Thoracic aorta (tissue), 2 donors: ENCODE data around the gene KLHL29. TPM values are rescaled to one million over a fixed set of nuclear protein-coding genes. Genes with fewer than 3 reads are reported as not detected.

Experiments used
- ATAC-seq: fragments of 150-250 bp; one replicate; pipeline ENCODE4 v1.8.0; 2017; ENCODE audit warnings: low read depth; ENCODE audit not compliant: insufficient number of reproducible peaks, low FRiP score
- DNase-seq: peaks from one replicate; pipeline ENCODE4 v3.0.0-alpha.2; 2020; ENCODE audit warnings: low spot score
- H3K27ac ChIP-seq, 2 donors: fragments of 200-600 bp; sonication (generic); 1 replicate in 1 of 2; 2 replicates in 1 of 2; pipeline ENCODE4 v1.5.1; 2016; ENCODE audit warnings: mild to moderate bottlenecking in 2 of 2, moderate library complexity in 2 of 2
- H3K27me3 ChIP-seq: fragments of 200-600 bp; sonication (generic); replicated peaks from 2 replicates; pipeline ENCODE4 v1.6.0; 2016; ENCODE audit warnings: mild to moderate bottlenecking; ENCODE audit not compliant: insufficient read depth
- H3K36me3 ChIP-seq: fragments of 200-600 bp; sonication (generic); one replicate; pipeline ENCODE4 v1.5.1; 2016
- H3K4me1 ChIP-seq, 2 donors: fragments of 200-600 bp; sonication (generic); 1 replicate in 1 of 2; 2 replicates in 1 of 2; pipeline versions ENCODE4 v1.5.1 to v1.6.0; 2016; ENCODE audit warnings: low read depth in 2 of 2, mild to moderate bottlenecking in 1 of 2; ENCODE audit not compliant: control insufficient read depth in 1 of 2
- H3K4me3 ChIP-seq: fragments of 200-600 bp; sonication (generic); 2 replicates; pipeline ENCODE4 v1.5.1; 2016; ENCODE audit warnings: mild to moderate bottlenecking
- H3K9me3 ChIP-seq: fragments of 200-600 bp; sonication (generic); 2 replicates; pipeline ENCODE4 v1.5.1; 2016
- total RNA-seq, 2 donors: library from RNA; depleted of rRNA; stranded (reverse); fragments of >200 nt; gene quantifications; one replicate each; pipeline versions ENCODE4 v1.1.0 to v1.2.3, GENCODE V29; 2016
- TF ChIP-seq, protein P1 (sequence below): fragments of 200-600 bp; sonication (generic); IDR thresholded peaks from one replicate; pipeline ENCODE4 v1.5.1; 2019; ENCODE audit warnings: antibody characterized with exemption

The KLHL29 gene
- total RNA-seq, 2 donors from 2014 or later, result 18.5 to 24.4 TPM

DNA sequence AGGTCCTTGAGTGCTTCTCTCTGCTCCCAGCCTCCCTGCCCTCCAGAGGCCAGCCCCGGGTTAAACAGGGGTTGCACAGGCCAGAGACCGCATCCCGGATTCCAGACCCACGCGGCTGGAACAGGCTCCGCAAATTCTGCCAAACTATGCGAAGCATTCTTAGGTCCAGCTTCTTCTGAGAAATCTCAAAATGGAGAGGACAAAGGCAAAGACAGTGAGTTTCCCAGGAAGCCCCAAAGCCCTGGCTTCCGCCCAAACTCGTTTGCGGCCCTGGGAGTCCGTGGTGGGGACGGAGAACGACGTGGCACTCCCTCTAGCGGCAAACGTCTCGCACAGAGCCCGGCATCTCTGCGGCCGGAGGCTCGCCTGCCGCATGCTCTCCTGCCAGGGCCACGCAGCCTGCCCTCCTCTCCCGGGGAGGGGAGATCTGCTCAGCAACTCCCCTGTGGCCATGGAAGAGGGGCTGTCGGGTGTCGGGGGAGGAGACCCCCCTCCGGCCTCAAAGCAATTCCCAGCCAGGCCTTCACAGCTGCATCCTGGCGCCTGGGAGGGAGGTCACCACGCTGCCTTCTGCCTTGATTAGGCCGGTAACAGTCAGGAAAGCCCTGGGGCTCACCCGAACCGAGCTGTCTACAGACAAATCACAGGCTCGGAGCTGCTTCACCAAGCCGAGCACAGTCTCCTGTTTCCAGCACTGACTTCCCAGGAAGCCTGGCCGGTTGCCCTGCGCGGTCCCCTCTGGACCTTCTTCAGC is 33.4 kb upstream of the KLHL29 start:
- Histone ChIP-seq H3K4me3 (peak overlapping the region; percentile 53), H3K4me1 (peaks cover 7 to 8% of the 10 kb centered on the region in 2 donors), H3K27ac (no peak overlapping the region), H3K27me3 (no peaks in the 10 kb centered on the region), H3K9me3 (no peaks in the 10 kb centered on the region), H3K36me3 (no peaks in the 10 kb centered on the region)
- no peak for ATAC-seq
- TF ChIP-seq, protein P1, sequence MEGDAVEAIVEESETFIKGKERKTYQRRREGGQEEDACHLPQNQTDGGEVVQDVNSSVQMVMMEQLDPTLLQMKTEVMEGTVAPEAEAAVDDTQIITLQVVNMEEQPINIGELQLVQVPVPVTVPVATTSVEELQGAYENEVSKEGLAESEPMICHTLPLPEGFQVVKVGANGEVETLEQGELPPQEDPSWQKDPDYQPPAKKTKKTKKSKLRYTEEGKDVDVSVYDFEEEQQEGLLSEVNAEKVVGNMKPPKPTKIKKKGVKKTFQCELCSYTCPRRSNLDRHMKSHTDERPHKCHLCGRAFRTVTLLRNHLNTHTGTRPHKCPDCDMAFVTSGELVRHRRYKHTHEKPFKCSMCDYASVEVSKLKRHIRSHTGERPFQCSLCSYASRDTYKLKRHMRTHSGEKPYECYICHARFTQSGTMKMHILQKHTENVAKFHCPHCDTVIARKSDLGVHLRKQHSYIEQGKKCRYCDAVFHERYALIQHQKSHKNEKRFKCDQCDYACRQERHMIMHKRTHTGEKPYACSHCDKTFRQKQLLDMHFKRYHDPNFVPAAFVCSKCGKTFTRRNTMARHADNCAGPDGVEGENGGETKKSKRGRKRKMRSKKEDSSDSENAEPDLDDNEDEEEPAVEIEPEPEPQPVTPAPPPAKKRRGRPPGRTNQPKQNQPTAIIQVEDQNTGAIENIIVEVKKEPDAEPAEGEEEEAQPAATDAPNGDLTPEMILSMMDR, result peak; percentile 90
- peak; percentile 18 for DNase-seq

DNA sequence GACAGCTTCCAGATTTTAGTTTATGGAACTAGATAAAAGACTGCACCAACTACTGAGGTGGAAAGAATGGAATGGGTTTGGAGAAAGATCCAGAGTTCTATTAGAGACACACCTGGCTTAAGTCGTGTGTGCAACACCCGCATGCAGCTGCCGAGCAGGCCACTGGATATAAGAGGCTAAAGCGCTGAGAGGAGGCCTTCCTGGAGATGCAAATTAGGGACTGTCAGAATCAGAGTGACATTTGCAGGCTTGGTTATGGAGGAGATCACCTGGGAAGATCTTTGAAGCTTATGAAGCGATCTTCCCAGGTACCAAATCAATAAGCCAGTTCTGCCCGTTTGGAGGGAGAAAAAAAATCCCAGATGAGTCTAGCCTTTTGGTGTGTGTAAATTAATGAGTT is 30.4 kb upstream of the KLHL29 start:
- Histone ChIP-seq H3K9me3 (no peaks in the 10 kb centered on the region), H3K4me3 (no peak overlapping the region), H3K27ac (no peak overlapping the region), H3K27me3 (no peaks in the 10 kb centered on the region), H3K36me3 (no peaks in the 10 kb centered on the region), H3K4me1 (peaks cover 7 to 8% of the 10 kb centered on the region in 2 donors)
- DNase-seq, result no peak
- TF ChIP-seq, protein P1, result no peak
- ATAC-seq, result no peak

DNA sequence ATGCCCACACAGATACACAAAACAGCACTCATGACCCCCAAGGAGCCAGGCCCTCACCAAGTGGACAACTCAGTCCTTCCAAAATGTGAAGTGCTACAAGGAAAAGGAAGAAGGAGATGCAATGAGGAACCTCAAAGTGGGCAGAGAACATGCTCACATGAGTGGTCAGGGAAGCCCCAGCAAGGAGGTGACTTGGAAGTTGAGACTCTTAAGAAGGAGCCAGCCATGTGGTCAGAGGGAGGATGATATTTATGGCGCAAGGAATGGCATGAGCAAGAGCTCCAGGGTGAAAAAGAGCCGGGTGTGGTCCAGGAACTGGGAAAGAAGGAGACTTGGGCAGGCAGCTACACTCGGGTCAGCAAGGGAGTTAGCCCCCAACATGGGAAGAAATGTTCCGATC is 30.0 kb upstream of the KLHL29 start:
- H3K36me3 ChIP-seq, result no peaks in the 10 kb centered on the region
- H3K4me3 ChIP-seq, result no peak overlapping the region
- no peak for DNase-seq
- H3K4me1 ChIP-seq, result peaks cover 7 to 8% of the 10 kb centered on the region in 2 donors
- TF ChIP-seq, protein P1, result no peak
- ATAC-seq, result no peak
- no peaks in the 10 kb centered on the region for H3K9me3 ChIP-seq
- no peak overlapping the region for H3K27ac ChIP-seq
- H3K27me3 ChIP-seq, result no peaks in the 10 kb centered on the region

DNA sequence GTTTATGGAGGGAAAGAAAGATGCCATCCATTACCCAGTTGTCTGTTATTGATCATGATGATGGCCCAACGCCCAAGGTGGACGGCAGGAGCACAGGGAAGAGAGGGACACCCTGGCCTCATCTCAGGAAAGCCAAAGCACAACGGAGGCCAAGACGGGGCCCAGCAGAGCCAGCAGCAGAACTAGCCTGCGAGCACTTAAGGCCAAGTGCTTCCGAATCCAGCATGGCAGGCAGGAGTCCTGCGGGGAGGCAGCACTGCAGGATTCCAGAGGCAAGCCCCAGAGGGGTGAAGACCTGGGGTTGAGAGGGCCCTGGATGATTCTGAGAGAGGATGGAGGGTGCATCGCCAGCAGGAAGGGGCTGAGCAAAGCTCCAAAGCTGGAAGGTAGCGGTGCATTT is 28.3 kb upstream of the KLHL29 start:
- TF ChIP-seq, protein P1, result no peak
- DNase-seq (no peak), ATAC-seq (no peak)
- H3K27me3 ChIP-seq, result no peaks in the 10 kb centered on the region
- H3K27ac ChIP-seq, result no peak overlapping the region
- no peak overlapping the region for H3K4me3 ChIP-seq
- H3K36me3 ChIP-seq, result no peaks in the 10 kb centered on the region
- H3K4me1 ChIP-seq, result peaks cover 2 to 5% of the 10 kb centered on the region in 2 donors
- H3K9me3 ChIP-seq, result no peaks in the 10 kb centered on the region

DNA sequence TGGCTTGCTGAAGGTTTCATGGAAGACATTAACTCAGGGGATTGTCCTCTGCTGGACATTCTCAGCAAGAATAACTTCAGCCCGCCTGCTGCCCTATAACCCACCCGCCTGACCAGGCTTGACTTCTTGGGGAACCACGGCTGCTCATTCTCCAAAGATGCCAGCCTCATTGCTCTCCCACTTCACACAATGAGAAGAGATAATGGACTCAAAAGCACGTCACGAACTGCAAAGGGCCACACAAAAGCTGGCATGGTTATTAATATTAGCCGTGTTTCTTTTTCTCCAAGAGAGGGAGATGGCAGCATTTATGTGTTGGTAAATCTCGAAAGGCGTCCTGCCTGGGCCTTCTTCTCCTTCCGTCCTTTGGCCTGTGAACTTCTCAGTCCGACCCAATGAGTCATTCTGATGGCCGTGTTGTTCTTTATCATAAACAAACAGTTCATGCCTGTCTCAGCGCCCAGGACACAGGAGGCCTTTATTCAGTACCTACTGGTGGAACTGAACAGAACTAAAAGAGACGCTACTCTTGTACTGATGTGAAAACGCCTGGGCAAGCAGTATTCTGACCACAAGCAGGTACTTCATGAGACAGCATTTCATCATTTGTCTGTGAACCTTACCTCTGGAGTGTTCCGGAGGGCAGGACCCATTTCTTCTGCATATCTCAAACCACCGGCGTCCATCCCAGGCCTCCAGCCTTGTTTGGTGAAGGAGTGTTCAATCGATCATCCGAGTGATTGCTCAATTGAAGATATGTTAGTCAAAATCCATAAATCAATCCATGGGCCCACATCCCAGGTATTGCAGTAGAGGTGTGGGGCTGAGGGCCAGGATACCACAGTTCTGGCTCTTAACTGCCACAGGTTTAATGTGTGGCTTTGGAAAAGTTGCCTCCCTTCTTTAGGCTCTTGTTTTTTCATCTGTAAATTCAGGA is 25.1 kb upstream of the KLHL29 start:
- no peak overlapping the region for H3K27ac ChIP-seq
- H3K4me1 ChIP-seq, result no peaks in the 10 kb centered on the region
- TF ChIP-seq, protein P1, result no peak
- ATAC-seq (no peak), DNase-seq (no peak)
- H3K36me3 ChIP-seq, result no peaks in the 10 kb centered on the region
- no peaks in the 10 kb centered on the region for H3K27me3 ChIP-seq
- H3K4me3 ChIP-seq, result no peak overlapping the region
- H3K9me3 ChIP-seq, result no peaks in the 10 kb centered on the region
